DMS53 treated with DMSO at 0.1 percent for 48 hours (cell line): Measurements from ENCODE around the gene ETS2.

ENCODE experiments used
- DNase-seq: peaks from one replicate; lab custom pipeline; 2025; ENCODE audit not compliant: unreplicated experiment; lab: John Stamatoyannopoulos, UW

Gene ETS2

GRCh38 chr21:38800924-38801744 lies 4.6 kb upstream of the ETS2 start:
- no peak for DNase-seq

GRCh38 chr21:38802050-38803026 lies 3.4 kb upstream of the ETS2 start:
- DNase-seq: peak; percentile 67

- DNase-seq: no peak
Observed at GRCh38 chr21:38803075-38803660, 2.6 kb upstream of the ETS2 start.

- DNase-seq: no peak
Observed at GRCh38 chr21:38804030-38804788, 1.5 kb upstream of the ETS2 start.

GRCh38 chr21:38804789-38805327 lies 871 bp upstream of the ETS2 start:
- peak; percentile 40 for DNase-seq

- no peak for DNase-seq
Observed at GRCh38 chr21:38806153-38806941, 618 bp downstream of the ETS2 start.

GRCh38 chr21:38806942-38807284 lies 1.2 kb downstream of the ETS2 start:
- no peak for DNase-seq

GRCh38 chr21:38807441-38807871 lies 1.7 kb downstream of the ETS2 start:
- DNase-seq: no peak

- DNase-seq: no peak
Observed at GRCh38 chr21:38807986-38808385, 2.3 kb downstream of the ETS2 start.

- no peak for DNase-seq
Observed at GRCh38 chr21:38809198-38809878, 3.6 kb downstream of the ETS2 start.

- no peak for DNase-seq
Observed at GRCh38 chr21:38810034-38810825, 4.5 kb downstream of the ETS2 start.

- DNase-seq: no peak
Observed at GRCh38 chr21:38810826-38811164, 5.1 kb downstream of the ETS2 start.

- DNase-seq: no peak
Observed at GRCh38 chr21:38811257-38811656, 5.5 kb downstream of the ETS2 start.

- DNase-seq: no peak
Observed at GRCh38 chr21:38813143-38813542, 7.4 kb downstream of the ETS2 start.

- DNase-seq: no peak
Observed at GRCh38 chr21:38813547-38813946, 7.8 kb downstream of the ETS2 start.

GRCh38 chr21:38814126-38815059 lies 8.7 kb downstream of the ETS2 start:
- no peak for DNase-seq

GRCh38 chr21:38815060-38815405 lies 9.3 kb downstream of the ETS2 start:
- no peak for DNase-seq
